Endothelial cell of umbilical vein (primary cell): ENCODE results near the gene MYH7.

ENCODE experiments used
- CTCF ChIP-seq, 2 donors: IDR thresholded peaks; 1 replicate in 1 of 2; 2 replicates in 1 of 2; pipeline ENCODE4 v1.5.1; 2011; ENCODE audit warnings: low read length in 2 of 2, mild to moderate bottlenecking in 2 of 2, moderate library complexity in 2 of 2, control low read depth in 1 of 2, inconsistent platforms in 1 of 2, low read depth in 1 of 2; ENCODE audit not compliant: insufficient read depth in 1 of 2; ENCODE audit errors: extremely low read depth in 1 of 2
- EZH2 ChIP-seq: IDR thresholded peaks from 2 replicates; pipeline ENCODE4 v1.6.1; 2012; ENCODE audit warnings: borderline replicate concordance, low read depth, mild to moderate bottlenecking, moderate library complexity, low read length, inconsistent platforms; ENCODE audit not compliant: severe bottlenecking
- FOS ChIP-seq: IDR thresholded peaks from 2 replicates; pipeline ENCODE4 v1.6.1; 2011; ENCODE audit warnings: mild to moderate bottlenecking, low read length, moderate library complexity, borderline replicate concordance; ENCODE audit not compliant: insufficient read depth
- GATA2 ChIP-seq: IDR thresholded peaks from 2 replicates; pipeline ENCODE4 v1.7.0; 2011; ENCODE audit warnings: low read depth, mild to moderate bottlenecking, moderate library complexity, mixed read lengths, low read length; ENCODE audit not compliant: insufficient read length, insufficient read depth
- JUN ChIP-seq: IDR thresholded peaks from 2 replicates; pipeline ENCODE4 v1.6.1; 2011; ENCODE audit warnings: borderline replicate concordance, low read depth; ENCODE audit not compliant: insufficient read length, insufficient read depth
- MAX ChIP-seq: IDR thresholded peaks from 2 replicates; pipeline ENCODE4 v1.6.1; 2011; ENCODE audit not compliant: insufficient read depth, insufficient read length
- MYC ChIP-seq: IDR thresholded peaks from one replicate; pipeline ENCODE4 v1.6.1; 2011; ENCODE audit warnings: mild to moderate bottlenecking, low read depth, low read length
- POLR2A ChIP-seq: IDR thresholded peaks from 2 replicates; pipeline ENCODE4 v1.6.1; 2012; ENCODE audit warnings: low read depth, mild to moderate bottlenecking, control low read depth, low read length
- POLR2AphosphoS5 ChIP-seq: IDR thresholded peaks from 2 replicates; pipeline ENCODE4 v1.6.1; 2012; ENCODE audit warnings: low read depth, mild to moderate bottlenecking, control low read depth, low read length, moderate library complexity; ENCODE audit not compliant: insufficient read depth

GRCh38 chr14:23469127-23469905 lies 33.9 kb upstream of the MYH7 start, which contains the start of gene NGDN:
- peak; percentile 79 to 83 for TF ChIP-seq CTCF (IDR thresholded peaks at IDR 0.05; ENCODE audit: extremely low read depth in 1 of 2, insufficient read depth in 1 of 2, low read depth in 1 of 2, low read length in 2 of 2)
- TF ChIP-seq JUN = no peak
- TF ChIP-seq POLR2A = peak; percentile 52
- TF ChIP-seq POLR2AphosphoS5 = peak; percentile 40
- no peak for TF ChIP-seq MYC
- TF ChIP-seq GATA2 = no peak
- no peak for TF ChIP-seq EZH2
- TF ChIP-seq MAX = no peak
- TF ChIP-seq FOS = no peak
